Measurements from ENCODE around the gene FHIT. TPM values are rescaled to one million over a fixed set of nuclear protein-coding genes. Genes with fewer than 3 reads are reported as not detected.

The FHIT gene
- total and polyA plus RNA-seq, 2 of the 4 experiments (the other 2 are of a cell fraction), result 0.07 TPM; not detected in 1

DNA sequence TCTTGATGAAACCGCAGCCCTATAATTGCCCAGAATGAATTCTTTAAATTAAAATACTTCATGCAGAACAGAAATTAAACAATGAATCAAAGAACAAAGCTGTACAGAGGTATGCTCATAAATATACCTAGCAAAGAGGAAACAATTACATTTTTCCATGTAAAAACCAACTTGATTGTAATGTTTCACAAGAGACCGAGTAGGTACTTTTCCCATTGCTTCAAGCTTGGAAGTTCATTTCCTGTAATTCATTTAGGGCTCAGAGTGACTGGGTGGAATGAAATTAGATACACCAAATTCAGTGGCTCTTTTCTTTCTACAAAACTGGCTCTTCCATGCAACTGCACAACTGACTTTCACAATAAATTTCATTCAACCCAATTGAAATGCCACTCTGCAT, 51.4 kb downstream of the FHIT start:
- no peak overlapping the region for H3K56ac ChIP-seq (ENCODE audit: extremely low read depth, insufficient read depth, low read length)
- no peak overlapping the region for H3K4ac ChIP-seq (ENCODE audit: low read depth, low read length)
- no peak overlapping the region for H2BK5ac ChIP-seq (ENCODE audit: low read depth, low read length, poor library complexity, severe bottlenecking)
- no peak overlapping the region for H4K91ac ChIP-seq (ENCODE audit: insufficient read depth, low read depth, low read length)
- no peaks in the 10 kb centered on the region for H3K9me1 ChIP-seq (ENCODE audit: insufficient read depth, low read length)
- no peak for DNase-seq
- intact Hi-C loops (cut with micrococcal nuclease), result no loop called here
- H3K4me3 ChIP-seq (ENCODE audit: insufficient read depth, low read depth, low read length), result no peak overlapping the region
- H3K27me3 ChIP-seq (ENCODE audit: control insufficient read depth, insufficient read depth, low read length), result no peaks in the 10 kb centered on the region
- H3K23ac ChIP-seq (ENCODE audit: low read depth, low read length), result no peak overlapping the region
- no peaks in the 10 kb centered on the region for H4K20me1 ChIP-seq (ENCODE audit: insufficient read depth, low read length)
- no peak overlapping the region for H2BK15ac ChIP-seq (ENCODE audit: low read depth, low read length)
- H3K4me1 ChIP-seq (ENCODE audit: control insufficient read depth, insufficient read depth, low read length), result no peaks in the 10 kb centered on the region
- H4K5ac ChIP-seq (ENCODE audit: low read depth, low read length), result no peak overlapping the region
- H3K36me3 ChIP-seq (ENCODE audit: control insufficient read depth, insufficient read depth, low read length), result no peaks in the 10 kb centered on the region
- no TSS peak for BruUV-seq (replicated peaks)
- dilution Hi-C loops (cut with HindIII; ENCODE audit: low sequenced_read_pairs, unreplicated experiment), result no loop called here
- in situ Hi-C loops (cut with MboI; ENCODE audit: low sequenced_read_pairs), result no loop called here
- H2AFZ ChIP-seq (replicated peaks; ENCODE audit: low read length, poor library complexity), result no peak overlapping the region
- ChIA-PET CTCF (no interaction called here), POLR2A (ENCODE audit: unreplicated experiment) (no interaction called here)
- H3K14ac ChIP-seq (replicated peaks; ENCODE audit: low read depth, low read length), result no peak overlapping the region
- H3K18ac ChIP-seq (ENCODE audit: low read depth, low read length), result no peak overlapping the region
- H3K4me2 ChIP-seq (ENCODE audit: low read depth, low read length), result no peak overlapping the region
- H2BK20ac ChIP-seq (ENCODE audit: low read depth, low read length), result no peak overlapping the region
- TF ChIP-seq ELK1 (IDR thresholded peaks at IDR 0.05; ENCODE audit: borderline replicate concordance, low read depth, low read length), result no peak
- TF ChIP-seq RFX5 (IDR thresholded peaks at IDR 0.05; ENCODE audit: low read depth, low read length), result no peak
- no peak for TF ChIP-seq POLR2A (IDR thresholded peaks at IDR 0.05; ENCODE audit: low read depth, low read length)
- H3K27ac ChIP-seq (ENCODE audit: insufficient read depth, low read length), result no peak overlapping the region
- no peak overlapping the region for H2AK5ac ChIP-seq (ENCODE audit: low read depth, low read length)
- H3K79me1 ChIP-seq (ENCODE audit: low read depth in 1 of 2, low read length in 2 of 2), result no peaks in the 10 kb centered on the region
- no peaks in the 10 kb centered on the region for H3K9me3 ChIP-seq (ENCODE audit: control insufficient read depth, insufficient read depth, low read length)
- H3K9ac ChIP-seq (ENCODE audit: low read depth, low read length), result no peak overlapping the region
- no CpG with 5 or more reads among the region's 2 CpGs for WGBS, 2 experiments (ENCODE audit: extremely low coverage in 2 of 2, insufficient read length in 1 of 2)
- no peak overlapping the region for H2BK120ac ChIP-seq (ENCODE audit: low read depth, low read length)
- no peak overlapping the region for H4K8ac ChIP-seq (ENCODE audit: low read depth in 2 of 2, low read length in 2 of 2)
- no peak for ATAC-seq (ENCODE audit: low read depth)
- no peak overlapping the region for H2AK9ac ChIP-seq (replicated peaks; ENCODE audit: low read depth, low read length, poor library complexity)
